K562 (cell line): ENCODE data around the gene GPD2. TPM values are rescaled to one million over a fixed set of nuclear protein-coding genes. Genes with fewer than 3 reads are reported as not detected.

Experiments
- ESRRB ChIP-seq: fragments of 250-450 bp; sonication (Bioruptor Pico); IDR thresholded peaks from 2 replicates; pipeline ENCODE4 v1.5.0; 2020; ENCODE audit warnings: mild to moderate bottlenecking, moderate library complexity, borderline replicate concordance
- HNRNPLL ChIP-seq: fragments of 200-400 bp; formaldehyde crosslinking; IDR thresholded peaks from 2 replicates; pipeline ENCODE4 v1.6.1; 2017; ENCODE audit warnings: low read length, low read depth, mild to moderate bottlenecking; ENCODE audit not compliant: poor library complexity, severe bottlenecking
- HOXB6 ChIP-seq: fragments of 250-450 bp; sonication (Bioruptor Pico); IDR thresholded peaks from 2 replicates; pipeline ENCODE4 v1.5.1; 2022; ENCODE audit warnings: mild to moderate bottlenecking, borderline replicate concordance
- KDM4B ChIP-seq, 2 experiments: fragments of 450-650 bp in 1 of 2; sonication (generic) in 1 of 2; IDR thresholded peaks; 2 replicates each; pipeline ENCODE4 v1.6.1; 2016 to 2017; ENCODE audit warnings: borderline replicate concordance in 2 of 2, antibody characterized with exemption in 1 of 2, low read depth in 1 of 2, mild to moderate bottlenecking in 1 of 2
- NR4A1 ChIP-seq, 2 experiments: fragments of 250-450 bp in 1 of 2; fragments of 450-650 bp in 1 of 2; sonication (Bioruptor Pico) in 1 of 2; IDR thresholded peaks; 2 replicates each; pipeline versions ENCODE4 v1.4.0 to v1.6.1; 2016 to 2020; ENCODE audit warnings: mild to moderate bottlenecking in 2 of 2, missing compliant biosample characterization in 1 of 2, missing genetic modification characterization in 1 of 2, moderate library complexity in 1 of 2
- RBM14 ChIP-seq: fragments of 200-400 bp; formaldehyde crosslinking; IDR thresholded peaks from 2 replicates; pipeline ENCODE4 v1.6.1; 2018; ENCODE audit warnings: low read depth, mild to moderate bottlenecking, low read length, moderate library complexity, borderline replicate concordance; ENCODE audit not compliant: insufficient read depth
- polyA plus RNA-seq, 8 experiments: library from polyadenylated mRNA; depleted of rRNA in 4 of 8; stranded (reverse) in 5 of 8; unstranded in 3 of 8; fragments of >200 nt; fragmentation: Nextera tagmentation in 2 of 8; fragmentation: Illumina TruSeq in 1 of 8; extraction: Ambion mirVana in 2 of 8; extraction: Trizol in 1 of 8; gene quantifications; 2 replicates each; pipeline versions ENCODE4 v1.2.1 to v1.2.3, GENCODE V29; 2011 to 2014; ENCODE audit warnings: inconsistent platforms in 1 of 8, missing spikeins in 1 of 8
- total RNA-seq, 7 experiments: library from RNA; depleted of rRNA in 6 of 7; stranded (reverse); fragments of >200 nt in 6 of 7; fragmentation: Illumina TruSeq in 2 of 7; extraction: Trizol in 2 of 7; gene quantifications; 2 replicates each; pipeline versions ENCODE4 v1.2.1 to v1.2.3, GENCODE V29; 2011 to 2021; ENCODE audit warnings: low replicate concordance in 1 of 7
- TF ChIP-seq, protein P1 (sequence below), 2 experiments: fragments of 450-650 bp; conservative IDR thresholded peaks; 2 replicates each; pipeline ENCODE4 v1.6.1; 2017; ENCODE audit warnings: mild to moderate bottlenecking in 2 of 2, moderate library complexity in 2 of 2
- TF ChIP-seq, protein P2 (sequence below): sonication (generic); formaldehyde crosslinking; IDR thresholded peaks from 2 replicates; pipeline ENCODE4 v1.8.0; 2023; ENCODE audit warnings: mild to moderate bottlenecking, missing genetic modification reagents

The GPD2 gene
- total and polyA plus RNA-seq, 9 of the 15 experiments (the other 6 are each of a cell fraction or from before 2014, with no cell fraction given), result 5.2 to 39.2 (median 19.0) TPM

DNA sequence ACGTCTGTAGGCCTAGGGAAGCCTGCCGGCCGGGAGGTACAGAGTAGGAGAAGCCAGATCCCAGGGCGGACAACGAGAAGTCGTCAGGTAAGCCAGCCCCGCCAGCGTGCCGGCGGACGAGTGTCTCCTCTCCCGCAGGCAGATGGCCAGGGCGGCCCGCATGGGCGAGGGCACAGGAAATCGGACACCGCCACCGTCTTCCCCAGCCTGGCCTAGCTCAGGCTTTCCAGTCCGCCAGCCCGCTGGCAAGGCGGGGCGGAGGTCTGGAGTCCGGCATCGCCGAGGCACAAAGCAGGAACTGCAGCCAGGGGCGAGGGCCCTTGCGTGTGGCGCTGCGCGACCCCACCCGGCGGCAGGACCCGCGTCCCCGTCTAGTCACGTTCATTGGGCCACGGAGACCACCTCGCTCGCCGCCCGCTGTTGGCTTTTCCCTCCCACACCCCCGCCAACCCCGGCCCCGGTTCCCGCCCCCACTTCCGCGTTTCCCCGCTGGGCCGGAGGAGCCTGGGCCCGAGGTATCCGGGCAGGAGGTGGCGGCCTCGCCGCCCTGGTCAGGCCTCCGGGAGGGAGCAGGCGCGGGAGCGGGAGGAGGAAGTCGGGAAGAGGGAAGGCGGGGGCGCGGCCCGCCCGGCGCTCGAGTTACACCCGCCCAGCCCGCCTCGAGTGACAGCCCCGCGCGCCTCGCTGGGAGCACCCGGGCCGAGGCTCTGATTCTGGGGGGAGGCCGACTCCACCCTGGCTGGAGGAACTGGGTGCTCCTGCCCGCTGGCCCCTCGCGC is at the start of gene GPD2 (continued):
- TF ChIP-seq HNRNPLL, result no peak
- 0 out of 2 replicates have a peak, but pooled peaks have one; percentile 62 for TF ChIP-seq RBM14
- TF ChIP-seq KDM4B (IDR thresholded peaks at IDR 0.05; ENCODE audit: borderline replicate concordance in 2 of 2, low read depth in 1 of 2), result no peak
- TF ChIP-seq HOXB6 (CRISPR knock-in tag), result no peak
- TF ChIP-seq, protein P1, sequence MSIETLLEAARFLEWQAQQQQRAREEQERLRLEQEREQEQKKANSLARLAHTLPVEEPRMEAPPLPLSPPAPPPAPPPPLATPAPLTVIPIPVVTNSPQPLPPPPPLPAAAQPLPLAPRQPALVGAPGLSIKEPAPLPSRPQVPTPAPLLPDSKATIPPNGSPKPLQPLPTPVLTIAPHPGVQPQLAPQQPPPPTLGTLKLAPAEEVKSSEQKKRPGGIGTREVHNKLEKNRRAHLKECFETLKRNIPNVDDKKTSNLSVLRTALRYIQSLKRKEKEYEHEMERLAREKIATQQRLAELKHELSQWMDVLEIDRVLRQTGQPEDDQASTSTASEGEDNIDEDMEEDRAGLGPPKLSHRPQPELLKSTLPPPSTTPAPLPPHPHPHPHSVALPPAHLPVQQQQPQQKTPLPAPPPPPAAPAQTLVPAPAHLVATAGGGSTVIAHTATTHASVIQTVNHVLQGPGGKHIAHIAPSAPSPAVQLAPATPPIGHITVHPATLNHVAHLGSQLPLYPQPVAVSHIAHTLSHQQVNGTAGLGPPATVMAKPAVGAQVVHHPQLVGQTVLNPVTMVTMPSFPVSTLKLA (conservative IDR thresholded peaks at IDR 0.05), result 0 out of 4 replicates have a peak, but pooled peaks of 1 of the 2 experiments have one; percentile 42
- no peak for TF ChIP-seq ESRRB (CRISPR knock-in tag)
- no peak for TF ChIP-seq NR4A1 (CRISPR knock-in tag; IDR thresholded peaks at IDR 0.05)
- no peak for TF ChIP-seq NR4A1 (tag; IDR thresholded peaks at IDR 0.05)
- TF ChIP-seq, protein P2, sequence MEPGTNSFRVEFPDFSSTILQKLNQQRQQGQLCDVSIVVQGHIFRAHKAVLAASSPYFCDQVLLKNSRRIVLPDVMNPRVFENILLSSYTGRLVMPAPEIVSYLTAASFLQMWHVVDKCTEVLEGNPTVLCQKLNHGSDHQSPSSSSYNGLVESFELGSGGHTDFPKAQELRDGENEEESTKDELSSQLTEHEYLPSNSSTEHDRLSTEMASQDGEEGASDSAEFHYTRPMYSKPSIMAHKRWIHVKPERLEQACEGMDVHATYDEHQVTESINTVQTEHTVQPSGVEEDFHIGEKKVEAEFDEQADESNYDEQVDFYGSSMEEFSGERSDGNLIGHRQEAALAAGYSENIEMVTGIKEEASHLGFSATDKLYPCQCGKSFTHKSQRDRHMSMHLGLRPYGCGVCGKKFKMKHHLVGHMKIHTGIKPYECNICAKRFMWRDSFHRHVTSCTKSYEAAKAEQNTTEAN, result no peak
